H1 (cell line): ENCODE data around the gene PPP1R13B. TPM values are rescaled to one million over a fixed set of nuclear protein-coding genes. Genes with fewer than 3 reads are reported as not detected.

Source experiments
- CTCF ChIA-PET: fragments of 300-600 bp; sonication (Branson Sonifier 250); formaldehyde crosslinking; loops from one replicate; lab custom pipeline; 2021; ENCODE audit not compliant: partially characterized antibody; lab: Charles Lee
- POLR2A ChIA-PET: fragments of 300-600 bp; sonication (Branson Sonifier 250); formaldehyde crosslinking; loops from one replicate; lab custom pipeline; 2021; ENCODE audit warnings: inconsistent platforms; ENCODE audit not compliant: partially characterized antibody; lab: Charles Lee
- DNase-seq, 2 experiments: peaks; one replicate each; pipeline versions ENCODE4 v3.0.0 to v3.0.0-alpha.2; 2010 to 2022; ENCODE audit warnings: low spot score in 2 of 2, low read depth in 1 of 2, mixed read lengths in 1 of 2
- FAIRE-seq: peaks from 2 replicates; lab custom pipeline; 2011; peaks lifted over from hg19 to GRCh38; lab: Jason Lieb, UNC
- H2AFZ ChIP-seq: 2 replicates; pipeline ENCODE4 v1.8.1; 2012; ENCODE audit warnings: low read length, inconsistent platforms
- H2AK5ac ChIP-seq: 2 replicates; pipeline ENCODE4 v1.6.1; 2013; ENCODE audit warnings: low read depth, low read length
- H2BK120ac ChIP-seq: replicated peaks from 2 replicates; pipeline ENCODE3; 2013; ENCODE audit warnings: low read depth, low read length, inconsistent platforms
- H2BK12ac ChIP-seq: 2 replicates; pipeline ENCODE4 v1.6.1; 2013; ENCODE audit warnings: low read depth, low read length
- H2BK15ac ChIP-seq: 2 replicates; pipeline ENCODE4 v1.6.1; 2013; ENCODE audit warnings: low read length
- H2BK20ac ChIP-seq: 2 replicates; pipeline ENCODE4 v1.6.1; 2013; ENCODE audit warnings: low read length
- H2BK5ac ChIP-seq: 2 replicates; pipeline ENCODE4 v1.6.1; 2013; ENCODE audit warnings: low read depth, low read length
- H3K14ac ChIP-seq: 2 replicates; pipeline ENCODE4 v1.6.1; 2013; ENCODE audit warnings: inconsistent platforms; ENCODE audit not compliant: insufficient read length
- H3K18ac ChIP-seq: 2 replicates; pipeline ENCODE4 v1.6.1; 2013; ENCODE audit warnings: low read length; ENCODE audit errors: extremely low read depth
- H3K23ac ChIP-seq: 2 replicates; pipeline ENCODE4 v1.6.1; 2013; ENCODE audit warnings: inconsistent platforms; ENCODE audit not compliant: insufficient read length
- H3K23me2 ChIP-seq: 2 replicates; pipeline ENCODE4 v1.6.1; 2013; ENCODE audit warnings: low read depth, low read length
- H3K27ac ChIP-seq: 2 replicates; pipeline ENCODE4 v1.6.1; 2011; ENCODE audit warnings: low read depth, low read length, inconsistent platforms
- H3K27me3 ChIP-seq, 4 experiments: replicated peaks in 1 of 4; 1 replicate in 1 of 4; 2 replicates in 3 of 4; pipeline versions ENCODE4 v1.6.1 to v1.8.1; 2011 to 2013; ENCODE audit warnings: low read length in 3 of 4, mild to moderate bottlenecking in 3 of 4, inconsistent platforms in 2 of 4, mixed read lengths in 2 of 4, moderate library complexity in 1 of 4; ENCODE audit not compliant: control insufficient read depth in 3 of 4, insufficient read depth in 3 of 4; ENCODE audit errors: extremely low read depth in 1 of 4
- H3K36me3 ChIP-seq, 4 experiments: 2 replicates each; pipeline versions ENCODE4 v1.6.1 to v1.8.1; 2011 to 2013; ENCODE audit warnings: mild to moderate bottlenecking in 4 of 4, low read length in 3 of 4, moderate library complexity in 2 of 4, control low read depth in 1 of 4, inconsistent platforms in 1 of 4; ENCODE audit not compliant: insufficient read depth in 4 of 4, control insufficient read depth in 2 of 4
- H3K4ac ChIP-seq: replicated peaks from 2 replicates; pipeline ENCODE3; 2013; ENCODE audit warnings: low read length, low read depth, mixed read lengths, inconsistent platforms; ENCODE audit not compliant: insufficient read length
- H3K4me1 ChIP-seq, 4 experiments: replicated peaks in 1 of 4; 1 replicate in 1 of 4; 2 replicates in 3 of 4; pipeline versions ENCODE4 v1.6.1 to v1.8.1; 2011 to 2013; ENCODE audit warnings: low read length in 3 of 4, inconsistent platforms in 2 of 4, mixed read lengths in 1 of 4; ENCODE audit not compliant: insufficient read depth in 4 of 4, control insufficient read depth in 3 of 4
- H3K4me2 ChIP-seq, 2 experiments: 2 replicates each; pipeline versions ENCODE4 v1.6.1 to v1.8.1; 2011 to 2013; ENCODE audit warnings: low read depth in 2 of 2, low read length in 2 of 2, control low read depth in 1 of 2, inconsistent platforms in 1 of 2, mild to moderate bottlenecking in 1 of 2; ENCODE audit not compliant: insufficient read depth in 1 of 2
- H3K4me3 ChIP-seq, 4 experiments: fragments of 200-600, 300-600 bp in 1 of 4; sonication (generic), shearing (Covaris generic), sonication (Bioruptor Twin) in 1 of 4; 2 replicates each; pipeline versions ENCODE4 v1.5.1 to v1.8.1; 2011 to 2016; ENCODE audit warnings: low read length in 4 of 4, low read depth in 3 of 4, control low read depth in 2 of 4, inconsistent platforms in 2 of 4, mild to moderate bottlenecking in 2 of 4, mixed read lengths in 1 of 4, moderate library complexity in 1 of 4; ENCODE audit not compliant: insufficient read depth in 2 of 4; ENCODE audit errors: extremely low read depth in 1 of 4
- H3K56ac ChIP-seq: replicated peaks from 2 replicates; pipeline ENCODE3; 2013; ENCODE audit warnings: low read depth, mild to moderate bottlenecking, mixed read lengths, low read length, inconsistent platforms; ENCODE audit not compliant: insufficient read length
- H3K79me1 ChIP-seq: 2 replicates; pipeline ENCODE4 v1.6.1; 2013; ENCODE audit warnings: low read depth, low read length, control low read depth
- H3K79me2 ChIP-seq, 2 experiments: 2 replicates each; pipeline versions ENCODE4 v1.6.1 to v1.8.1; 2012 to 2013; ENCODE audit warnings: low read length in 2 of 2, mild to moderate bottlenecking in 2 of 2, inconsistent platforms in 1 of 2; ENCODE audit not compliant: insufficient read depth in 2 of 2, control insufficient read depth in 1 of 2
- H3K9ac ChIP-seq, 4 experiments: replicated peaks in 1 of 4; 1 replicate in 1 of 4; 2 replicates in 3 of 4; pipeline versions ENCODE4 v1.6.1 to v1.8.1; 2011 to 2013; ENCODE audit warnings: low read depth in 3 of 4, low read length in 3 of 4, control low read depth in 2 of 4, mild to moderate bottlenecking in 2 of 4, moderate library complexity in 2 of 4, inconsistent platforms in 1 of 4; ENCODE audit errors: extremely low read depth in 1 of 4
- H3K9me3 ChIP-seq, 2 experiments: 2 replicates each; pipeline versions ENCODE4 v1.6.1 to v1.8.1; 2012 to 2013; ENCODE audit warnings: mild to moderate bottlenecking in 2 of 2, moderate library complexity in 2 of 2, control low read depth in 1 of 2, inconsistent platforms in 1 of 2, low read depth in 1 of 2, low read length in 1 of 2, mixed read lengths in 1 of 2; ENCODE audit not compliant: insufficient read depth in 2 of 2
- H4K20me1 ChIP-seq, 2 experiments: replicated peaks in 1 of 2; 2 replicates each; pipeline versions ENCODE3 to v1.8.1; 2011 to 2013; ENCODE audit warnings: inconsistent platforms in 2 of 2, low read length in 2 of 2, mild to moderate bottlenecking in 1 of 2; ENCODE audit not compliant: insufficient read depth in 2 of 2, control insufficient read depth in 1 of 2
- H4K5ac ChIP-seq: 2 replicates; pipeline ENCODE4 v1.6.1; 2013; ENCODE audit warnings: low read length, low read depth, mixed read lengths, inconsistent platforms; ENCODE audit not compliant: insufficient read length
- H4K8ac ChIP-seq: 2 replicates; pipeline ENCODE4 v1.8.0; 2013; ENCODE audit warnings: mild to moderate bottlenecking, moderate library complexity, low read length, inconsistent platforms; ENCODE audit not compliant: insufficient read depth; ENCODE audit errors: extremely low read depth
- H4K91ac ChIP-seq: replicated peaks from 2 replicates; pipeline ENCODE3; 2013; ENCODE audit warnings: low read length, mixed read lengths, inconsistent platforms; ENCODE audit not compliant: insufficient read length
- CHD1 ChIP-seq: IDR thresholded peaks from 2 replicates; pipeline ENCODE4 v1.6.1; 2012; ENCODE audit warnings: low read depth, low read length, improper control_type of control experiment
- CREB1 ChIP-seq: IDR thresholded peaks from 2 replicates; pipeline ENCODE4 v1.6.1; 2012; ENCODE audit warnings: inconsistent platforms
- MAX ChIP-seq: IDR thresholded peaks from 2 replicates; pipeline ENCODE4 v1.6.1; 2012; ENCODE audit warnings: inconsistent platforms
- SAP30 ChIP-seq: fragments of 300-600 bp; sonication (generic); IDR thresholded peaks from 2 replicates; pipeline ENCODE4 v1.7.1; 2012; ENCODE audit warnings: low read length, moderate library complexity, mild to moderate bottlenecking, inconsistent platforms; ENCODE audit not compliant: insufficient read depth, insufficient replicate concordance
- SP1 ChIP-seq: IDR thresholded peaks from 2 replicates; pipeline ENCODE4 v1.6.1; 2011; ENCODE audit warnings: low read depth, low read length
- SP2 ChIP-seq: IDR thresholded peaks from 2 replicates; pipeline ENCODE4 v1.6.1; 2012; ENCODE audit warnings: mild to moderate bottlenecking, low read length, inconsistent platforms
- TBP ChIP-seq: IDR thresholded peaks from 2 replicates; pipeline ENCODE4 v1.6.1; 2011; ENCODE audit warnings: low read depth, low read length, improper control_type of control experiment
- TEAD4 ChIP-seq: IDR thresholded peaks from 2 replicates; pipeline ENCODE4 v1.6.1; 2012; ENCODE audit warnings: low read depth, low read length, inconsistent platforms, mixed read lengths
- WGBS, 2 experiments: shearing (Covaris generic) in 1 of 2; methylation state at CpG; one replicate each; pipeline versions ENCODE4 v1.1.6 to v1.1.7; 2013 to 2015; ENCODE audit warnings: low lambda C conversion rate in 2 of 2, mixed read lengths in 2 of 2, inconsistent platforms in 1 of 2, low coverage in 1 of 2, missing lambda C conversion rate in 1 of 2; ENCODE audit not compliant: insufficient replicate concordance in 2 of 2, insufficient coverage in 1 of 2, insufficient read length in 1 of 2; ENCODE audit errors: extremely low coverage in 1 of 2, missing lambda C conversion rate in 1 of 2; 5-methylcytosine and 5-hydroxymethylcytosine counted together
- polyA plus RNA-seq, 7 experiments: library from polyadenylated mRNA; depleted of rRNA in 3 of 7; stranded (reverse) in 5 of 7; unstranded in 2 of 7; fragments of >200 nt in 5 of 7; fragments of 200-250 nt in 2 of 7; gene quantifications; 1 replicate in 5 of 7; 2 replicates in 1 of 7; 4 replicates in 1 of 7; pipeline versions ENCODE4 v1.2.1 to v1.2.3, GENCODE V29; 2011 to 2013; ENCODE audit warnings: missing spikeins in 2 of 7, mixed read lengths in 2 of 7
- total RNA-seq: library from RNA; stranded (reverse); fragmentation: NEBNext Ultra II Directional; extraction: Animal tissue kit (Norgen Biotek cat#: 25700); gene quantifications from 2 replicates; pipeline ENCODE4 v1.2.1, GENCODE V29; 2021

PPP1R13B gene
- total and polyA plus RNA-seq, 2 of the 8 experiments (the other 6 are each of a cell fraction or from before 2014, with no cell fraction given), result 2.6 to 8.9 TPM

- Histone ChIP-seq H3K23me2 (no peaks in the 10 kb centered on the region), H3K27ac (no peak overlapping the region), H4K8ac (no peak overlapping the region), H2BK20ac (no peak overlapping the region), H2BK5ac (no peak overlapping the region), H3K9me3 (no peaks in the 10 kb centered on the region), H3K18ac (no peak overlapping the region), H3K4me2 (no peak overlapping the region), H3K4me3 (no peak overlapping the region), H3K79me1 (no peaks in the 10 kb centered on the region), H2AK5ac (no peak overlapping the region), H3K14ac (no peak overlapping the region), H2AFZ (no peak overlapping the region), H3K4ac (no peak overlapping the region), H3K79me2 (no peaks in the 10 kb centered on the region), H2BK15ac (0 out of 2 replicates have a peak overlapping the region, but pooled peaks have one; percentile 1), H3K4me1 (no peaks in the 10 kb centered on the region; a peak in 1 of 7 replicates), H3K36me3 (no peaks in the 10 kb centered on the region; a peak in 1 of 8 replicates), H3K56ac (no peak overlapping the region), H4K5ac (no peak overlapping the region), H3K23ac (no peak overlapping the region), H2BK120ac (no peak overlapping the region), H3K27me3 (no peaks in the 10 kb centered on the region; a peak in 1 of 7 replicates), H2BK12ac (no peak overlapping the region), H3K9ac (peak overlapping the region in 1 of 4 experiments; percentile 9; a peak in 1 of 7 replicates), H4K20me1 (peaks cover 0 to 2% of the 10 kb centered on the region in 2 experiments), H4K91ac (no peak overlapping the region)
- ChIA-PET POLR2A (interaction anchor here (0.7 to 1.3 kb wide), 3 partner anchors 8 to 31 kb away, joined by 3 read pairs; partner anchors contain the start of gene XRCC3), CTCF (interaction anchor here (0.8 to 1.3 kb wide), 2 partner anchors 12 to 17 kb away, joined by 3 read pairs; no protein-coding TSS in a partner anchor)
- no peak for DNase-seq
- no peak for FAIRE-seq
- WGBS, 2 experiments, result 94% methylated on average over 10 of the region's 10 CpGs; no CpG with 5 or more reads in 1 of the 2 experiments
- TF ChIP-seq CREB1, result no peak
- no peak for TF ChIP-seq SP2
- TF ChIP-seq TBP, result no peak
- TF ChIP-seq CHD1, result no peak
- TF ChIP-seq SAP30, result no peak
- TF ChIP-seq SP1, result no peak
- TF ChIP-seq TEAD4, result no peak
- TF ChIP-seq MAX, result no peak
Observed at GRCh38 chr14:103746701-103747100, 100.7 kb downstream of the PPP1R13B start.
